ENCODE results near the gene ZNF580.

- TF ChIP-seq, protein P1, sequence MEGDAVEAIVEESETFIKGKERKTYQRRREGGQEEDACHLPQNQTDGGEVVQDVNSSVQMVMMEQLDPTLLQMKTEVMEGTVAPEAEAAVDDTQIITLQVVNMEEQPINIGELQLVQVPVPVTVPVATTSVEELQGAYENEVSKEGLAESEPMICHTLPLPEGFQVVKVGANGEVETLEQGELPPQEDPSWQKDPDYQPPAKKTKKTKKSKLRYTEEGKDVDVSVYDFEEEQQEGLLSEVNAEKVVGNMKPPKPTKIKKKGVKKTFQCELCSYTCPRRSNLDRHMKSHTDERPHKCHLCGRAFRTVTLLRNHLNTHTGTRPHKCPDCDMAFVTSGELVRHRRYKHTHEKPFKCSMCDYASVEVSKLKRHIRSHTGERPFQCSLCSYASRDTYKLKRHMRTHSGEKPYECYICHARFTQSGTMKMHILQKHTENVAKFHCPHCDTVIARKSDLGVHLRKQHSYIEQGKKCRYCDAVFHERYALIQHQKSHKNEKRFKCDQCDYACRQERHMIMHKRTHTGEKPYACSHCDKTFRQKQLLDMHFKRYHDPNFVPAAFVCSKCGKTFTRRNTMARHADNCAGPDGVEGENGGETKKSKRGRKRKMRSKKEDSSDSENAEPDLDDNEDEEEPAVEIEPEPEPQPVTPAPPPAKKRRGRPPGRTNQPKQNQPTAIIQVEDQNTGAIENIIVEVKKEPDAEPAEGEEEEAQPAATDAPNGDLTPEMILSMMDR (IDR thresholded peaks at IDR 0.05), result no peak
- no peak for TF ChIP-seq ZNF219 (CRISPR knock-in tag; IDR thresholded peaks at IDR 0.05; ENCODE audit: borderline replicate concordance)
- no peak for TF ChIP-seq MXD4 (CRISPR knock-in tag; IDR thresholded peaks at IDR 0.05; ENCODE audit: borderline replicate concordance)
- TF ChIP-seq USF2 (CRISPR knock-in tag; IDR thresholded peaks at IDR 0.05), result no peak
- TF ChIP-seq, protein P2, sequence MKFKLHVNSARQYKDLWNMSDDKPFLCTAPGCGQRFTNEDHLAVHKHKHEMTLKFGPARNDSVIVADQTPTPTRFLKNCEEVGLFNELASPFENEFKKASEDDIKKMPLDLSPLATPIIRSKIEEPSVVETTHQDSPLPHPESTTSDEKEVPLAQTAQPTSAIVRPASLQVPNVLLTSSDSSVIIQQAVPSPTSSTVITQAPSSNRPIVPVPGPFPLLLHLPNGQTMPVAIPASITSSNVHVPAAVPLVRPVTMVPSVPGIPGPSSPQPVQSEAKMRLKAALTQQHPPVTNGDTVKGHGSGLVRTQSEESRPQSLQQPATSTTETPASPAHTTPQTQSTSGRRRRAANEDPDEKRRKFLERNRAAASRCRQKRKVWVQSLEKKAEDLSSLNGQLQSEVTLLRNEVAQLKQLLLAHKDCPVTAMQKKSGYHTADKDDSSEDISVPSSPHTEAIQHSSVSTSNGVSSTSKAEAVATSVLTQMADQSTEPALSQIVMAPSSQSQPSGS (CRISPR knock-in tag; IDR thresholded peaks at IDR 0.05; ENCODE audit: borderline replicate concordance, low read depth), result no peak
- no peak for TF ChIP-seq TEAD4 (CRISPR knock-in tag; IDR thresholded peaks at IDR 0.05)
- no peak for TF ChIP-seq AFF4 (CRISPR knock-in tag; IDR thresholded peaks at IDR 0.05; ENCODE audit: borderline replicate concordance)
- TF ChIP-seq RELA (CRISPR knock-in tag; IDR thresholded peaks at IDR 0.05; ENCODE audit: borderline replicate concordance), result no peak
- TF ChIP-seq TEAD1 (CRISPR knock-in tag; IDR thresholded peaks at IDR 0.05), result no peak
- TF ChIP-seq TP53 (CRISPR knock-in tag; IDR thresholded peaks at IDR 0.05), result no peak
- TF ChIP-seq, protein P3, sequence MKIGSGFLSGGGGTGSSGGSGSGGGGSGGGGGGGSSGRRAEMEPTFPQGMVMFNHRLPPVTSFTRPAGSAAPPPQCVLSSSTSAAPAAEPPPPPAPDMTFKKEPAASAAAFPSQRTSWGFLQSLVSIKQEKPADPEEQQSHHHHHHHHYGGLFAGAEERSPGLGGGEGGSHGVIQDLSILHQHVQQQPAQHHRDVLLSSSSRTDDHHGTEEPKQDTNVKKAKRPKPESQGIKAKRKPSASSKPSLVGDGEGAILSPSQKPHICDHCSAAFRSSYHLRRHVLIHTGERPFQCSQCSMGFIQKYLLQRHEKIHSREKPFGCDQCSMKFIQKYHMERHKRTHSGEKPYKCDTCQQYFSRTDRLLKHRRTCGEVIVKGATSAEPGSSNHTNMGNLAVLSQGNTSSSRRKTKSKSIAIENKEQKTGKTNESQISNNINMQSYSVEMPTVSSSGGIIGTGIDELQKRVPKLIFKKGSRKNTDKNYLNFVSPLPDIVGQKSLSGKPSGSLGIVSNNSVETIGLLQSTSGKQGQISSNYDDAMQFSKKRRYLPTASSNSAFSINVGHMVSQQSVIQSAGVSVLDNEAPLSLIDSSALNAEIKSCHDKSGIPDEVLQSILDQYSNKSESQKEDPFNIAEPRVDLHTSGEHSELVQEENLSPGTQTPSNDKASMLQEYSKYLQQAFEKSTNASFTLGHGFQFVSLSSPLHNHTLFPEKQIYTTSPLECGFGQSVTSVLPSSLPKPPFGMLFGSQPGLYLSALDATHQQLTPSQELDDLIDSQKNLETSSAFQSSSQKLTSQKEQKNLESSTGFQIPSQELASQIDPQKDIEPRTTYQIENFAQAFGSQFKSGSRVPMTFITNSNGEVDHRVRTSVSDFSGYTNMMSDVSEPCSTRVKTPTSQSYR (CRISPR knock-in tag; IDR thresholded peaks at IDR 0.05), result no peak
- TF ChIP-seq ZMAT4 (CRISPR knock-in tag; IDR thresholded peaks at IDR 0.05), result no peak
- no peak for TF ChIP-seq ZNF138 (CRISPR knock-in tag; conservative IDR thresholded peaks at IDR 0.05)
Measured at GRCh38 chr19:55659822-55660221, 19.0 kb downstream of the ZNF580 start.

All from WTC11 (cell line).